ENCODE data around the gene SLX9. TPM values are rescaled to one million over a fixed set of nuclear protein-coding genes. Genes with fewer than 3 reads are reported as not detected.

SLX9 gene
- total and polyA plus RNA-seq, 12 donors: 11.1 to 45.3 (median 23.7) TPM

DNA sequence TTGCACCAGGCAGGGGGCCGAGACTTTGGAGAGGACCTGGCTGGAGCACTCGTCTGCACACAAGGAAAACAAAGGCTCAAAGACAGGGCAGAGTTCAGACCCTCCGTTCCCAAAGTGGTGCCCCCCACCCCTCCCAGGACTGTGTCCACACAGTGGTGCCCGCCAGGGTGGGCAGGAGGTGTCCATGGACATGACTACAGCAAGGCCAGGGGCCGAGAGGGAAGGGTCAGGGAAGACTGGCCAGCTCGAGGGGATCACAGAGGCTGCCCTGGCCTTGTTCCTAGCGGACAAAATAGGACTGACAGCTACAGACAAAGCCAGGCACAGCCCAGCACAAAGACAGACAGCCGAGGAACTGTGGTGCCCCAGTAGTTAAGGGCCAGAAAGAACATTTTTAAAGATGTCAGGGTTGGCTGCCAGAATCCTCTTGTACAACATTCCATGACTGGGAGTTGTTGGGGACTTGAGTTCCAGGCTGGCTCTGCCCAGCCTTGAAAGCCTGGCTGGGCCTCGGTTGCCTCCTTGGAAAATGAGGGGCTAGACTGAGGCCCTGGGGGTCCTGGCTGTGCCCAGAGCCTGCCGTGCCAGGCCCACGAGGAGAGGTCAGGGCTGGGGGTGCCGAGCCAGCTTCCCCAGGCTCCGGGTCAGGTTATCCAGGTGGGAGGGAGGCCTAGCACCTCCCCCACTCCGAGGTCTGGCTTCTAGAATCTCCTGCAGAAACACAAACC lies 63.7 kb downstream of the SLX9 start:
- TF ChIP-seq, protein P1, sequence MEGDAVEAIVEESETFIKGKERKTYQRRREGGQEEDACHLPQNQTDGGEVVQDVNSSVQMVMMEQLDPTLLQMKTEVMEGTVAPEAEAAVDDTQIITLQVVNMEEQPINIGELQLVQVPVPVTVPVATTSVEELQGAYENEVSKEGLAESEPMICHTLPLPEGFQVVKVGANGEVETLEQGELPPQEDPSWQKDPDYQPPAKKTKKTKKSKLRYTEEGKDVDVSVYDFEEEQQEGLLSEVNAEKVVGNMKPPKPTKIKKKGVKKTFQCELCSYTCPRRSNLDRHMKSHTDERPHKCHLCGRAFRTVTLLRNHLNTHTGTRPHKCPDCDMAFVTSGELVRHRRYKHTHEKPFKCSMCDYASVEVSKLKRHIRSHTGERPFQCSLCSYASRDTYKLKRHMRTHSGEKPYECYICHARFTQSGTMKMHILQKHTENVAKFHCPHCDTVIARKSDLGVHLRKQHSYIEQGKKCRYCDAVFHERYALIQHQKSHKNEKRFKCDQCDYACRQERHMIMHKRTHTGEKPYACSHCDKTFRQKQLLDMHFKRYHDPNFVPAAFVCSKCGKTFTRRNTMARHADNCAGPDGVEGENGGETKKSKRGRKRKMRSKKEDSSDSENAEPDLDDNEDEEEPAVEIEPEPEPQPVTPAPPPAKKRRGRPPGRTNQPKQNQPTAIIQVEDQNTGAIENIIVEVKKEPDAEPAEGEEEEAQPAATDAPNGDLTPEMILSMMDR (IDR thresholded peaks at IDR 0.05): peak in 1 of 6 experiments; percentile 5
- TF ChIP-seq POLR2A (IDR thresholded peaks at IDR 0.05): no peak
- H3K4me3 ChIP-seq: no peak overlapping the region
- H3K27ac ChIP-seq: peak overlapping the region in 1 of 5 donors; percentile 26
- H3K4me1 ChIP-seq (replicated peaks in 1 of 2): peaks cover 0 to 11% of the 10 kb centered on the region in 2 donors
- WGBS, 4 donors: 73 to 88% (median 82%) methylated on average over 7 to 14 of the region's 14 CpGs
- DNase-seq: peak in 2 of 7 donors; percentile 14 to 23
- no peaks in the 10 kb centered on the region for H3K27me3 ChIP-seq
- H3K36me3 ChIP-seq (replicated peaks in 1 of 2): no peaks in the 10 kb centered on the region
- intact Hi-C loops (cut with DNase I): no loop called here
- no peaks in the 10 kb centered on the region for H3K9me3 ChIP-seq (replicated peaks in 1 of 3)

DNA sequence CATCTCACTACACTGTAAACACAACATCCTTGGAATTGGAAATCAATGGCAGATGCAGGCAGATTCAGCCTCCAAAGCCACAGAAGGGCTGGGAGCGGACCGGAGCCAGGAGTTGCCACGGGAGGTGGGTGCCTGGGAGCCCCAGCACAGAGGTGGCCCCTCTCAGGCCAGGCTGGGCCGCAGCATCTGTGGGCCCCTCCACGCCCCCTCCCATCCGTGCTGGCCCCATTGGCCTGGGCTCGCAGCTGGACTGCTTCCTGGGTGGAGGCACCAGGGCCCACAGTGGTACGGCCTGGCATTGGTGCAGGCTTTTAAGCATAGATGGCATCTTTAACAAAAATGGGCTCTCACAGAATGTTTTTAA lies 64.2 kb downstream of the SLX9 start:
- H3K4me1 ChIP-seq (replicated peaks in 1 of 2): peaks cover 0 to 11% of the 10 kb centered on the region in 2 donors
- H3K4me3 ChIP-seq: no peak overlapping the region
- H3K36me3 ChIP-seq (replicated peaks in 1 of 2): no peaks in the 10 kb centered on the region
- 92 to 100% (median 96%) methylated on average over 3 to 8 of the region's 8 CpGs for WGBS, 4 donors
- DNase-seq: peak in 1 of 7 donors; percentile 8
- no peak for TF ChIP-seq POLR2A (IDR thresholded peaks at IDR 0.05)
- TF ChIP-seq, protein P1 (IDR thresholded peaks at IDR 0.05): no peak
- intact Hi-C loops (cut with DNase I): no loop called here
- H3K27ac ChIP-seq: peak overlapping the region in 1 of 5 donors; percentile 22
- H3K9me3 ChIP-seq (replicated peaks in 1 of 3): no peaks in the 10 kb centered on the region
- H3K27me3 ChIP-seq: no peaks in the 10 kb centered on the region

DNA sequence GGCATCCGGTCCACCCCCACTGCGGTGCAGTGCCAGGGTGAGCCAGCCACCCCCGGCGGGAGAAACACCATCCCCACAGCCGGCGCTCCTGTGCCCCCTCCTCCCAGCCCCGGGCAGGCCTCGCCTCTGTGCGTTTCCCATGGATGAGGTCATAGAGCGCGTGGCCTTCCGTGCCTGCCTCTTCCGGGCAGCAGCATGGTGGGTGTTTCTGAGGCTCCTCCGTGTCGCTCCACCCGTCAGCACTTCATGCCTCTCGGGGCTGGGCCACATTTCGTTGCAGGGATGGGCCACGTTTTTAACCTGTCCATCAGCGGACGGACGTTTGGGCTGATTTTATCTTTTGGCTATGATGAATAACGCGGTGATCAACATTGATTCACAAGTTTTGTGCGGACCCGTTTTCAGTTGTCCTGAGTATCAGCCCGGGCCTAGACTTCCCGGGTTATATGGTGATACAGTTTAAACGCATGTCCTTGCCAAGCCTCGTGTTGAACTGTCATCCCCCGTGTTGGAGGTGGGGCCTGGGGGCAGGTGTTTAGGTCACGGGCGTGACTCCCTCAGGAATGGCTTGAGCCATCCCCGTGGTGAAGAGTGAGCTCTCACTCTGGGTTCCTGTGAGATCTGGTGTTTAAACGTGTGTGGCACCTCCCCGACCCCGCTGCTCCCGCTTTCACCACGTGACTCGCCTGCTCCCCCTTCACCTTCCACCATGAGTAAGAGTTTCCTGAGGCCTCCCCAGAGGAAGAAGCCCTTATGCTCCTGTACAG lies 64.8 kb downstream of the SLX9 start:
- no peaks in the 10 kb centered on the region for H3K36me3 ChIP-seq (replicated peaks in 1 of 2)
- WGBS, 4 donors: 87 to 91% (median 90%) methylated on average over 37 to 40 of the region's 40 CpGs
- H3K27ac ChIP-seq: no peak overlapping the region
- H3K9me3 ChIP-seq (replicated peaks in 1 of 3): no peaks in the 10 kb centered on the region
- no peaks in the 10 kb centered on the region for H3K27me3 ChIP-seq
- intact Hi-C loops (cut with DNase I): no loop called here
- H3K4me3 ChIP-seq: no peak overlapping the region
- DNase-seq: peak in 3 of 7 donors; percentile 5 to 9 (median 9)
- TF ChIP-seq, protein P1 (IDR thresholded peaks at IDR 0.05): no peak
- TF ChIP-seq POLR2A (IDR thresholded peaks at IDR 0.05): no peak
- peaks cover 0 to 11% of the 10 kb centered on the region in 2 donors for H3K4me1 ChIP-seq (replicated peaks in 1 of 2)

- H3K9me3 ChIP-seq (replicated peaks in 1 of 3): no peaks in the 10 kb centered on the region
- intact Hi-C loops (cut with DNase I): no loop called here
- H3K27me3 ChIP-seq: no peaks in the 10 kb centered on the region
- peaks cover 0 to 2% of the 10 kb centered on the region in 2 donors for H3K4me1 ChIP-seq (replicated peaks in 1 of 2)
- 82 to 88% (median 83%) methylated on average over 9 of the region's 9 CpGs for WGBS, 4 donors
- DNase-seq: peak in 1 of 7 donors; percentile 5
- no peak for TF ChIP-seq POLR2A (IDR thresholded peaks at IDR 0.05)
- TF ChIP-seq, protein P1 (IDR thresholded peaks at IDR 0.05): no peak
- H3K36me3 ChIP-seq (replicated peaks in 1 of 2): no peaks in the 10 kb centered on the region
- no peak overlapping the region for H3K4me3 ChIP-seq
- no peak overlapping the region for H3K27ac ChIP-seq
Measured at GRCh38 chr21:45006536-45007095, 66.8 kb downstream of the SLX9 start.
